PFSK-1 (cell line): ENCODE data around the gene GTF2H3. TPM values are rescaled to one million over a fixed set of nuclear protein-coding genes. Genes with fewer than 3 reads are reported as not detected.

Experiments
- FOXP2 ChIP-seq: optimal IDR thresholded peaks from 2 replicates; pipeline ENCODE3; 2011; ENCODE audit warnings: borderline replicate concordance, control low read depth, inconsistent platforms; ENCODE audit not compliant: insufficient read depth; ENCODE audit errors: extremely low read length, extremely low read depth
- POLR2AphosphoS5 ChIP-seq: IDR thresholded peaks from 2 replicates; pipeline ENCODE4 v1.6.1; 2012; ENCODE audit warnings: low read depth, mild to moderate bottlenecking, control low read depth, low read length, moderate library complexity
- SIN3A ChIP-seq: IDR thresholded peaks from 2 replicates; pipeline ENCODE4 v1.6.1; 2012; ENCODE audit warnings: mild to moderate bottlenecking, low read length, moderate library complexity, borderline replicate concordance; ENCODE audit not compliant: insufficient read depth
- TAF1 ChIP-seq: IDR thresholded peaks from 2 replicates; pipeline ENCODE4 v1.6.1; 2012; ENCODE audit warnings: low read length, control low read depth, borderline replicate concordance; ENCODE audit not compliant: insufficient read depth
- polyA plus RNA-seq: library from polyadenylated mRNA; unstranded; fragments of >200 nt; gene quantifications from one replicate; pipeline ENCODE4 v1.2.1, GENCODE V29; 2012; ENCODE audit warnings: low read depth, missing spikeins; ENCODE audit not compliant: insufficient read length
- TF ChIP-seq, protein P1 (sequence below), 2 experiments: IDR thresholded peaks; 2 replicates each; pipeline versions ENCODE4 v1.6.1 to v1.8.0; 2011 to 2012; ENCODE audit warnings: low read depth in 2 of 2, low read length in 2 of 2, control low read depth in 1 of 2, inconsistent platforms in 1 of 2, mild to moderate bottlenecking in 1 of 2, moderate library complexity in 1 of 2; ENCODE audit not compliant: insufficient read depth in 1 of 2

The GTF2H3 gene
- 22.6 TPM for polyA plus RNA-seq

DNA sequence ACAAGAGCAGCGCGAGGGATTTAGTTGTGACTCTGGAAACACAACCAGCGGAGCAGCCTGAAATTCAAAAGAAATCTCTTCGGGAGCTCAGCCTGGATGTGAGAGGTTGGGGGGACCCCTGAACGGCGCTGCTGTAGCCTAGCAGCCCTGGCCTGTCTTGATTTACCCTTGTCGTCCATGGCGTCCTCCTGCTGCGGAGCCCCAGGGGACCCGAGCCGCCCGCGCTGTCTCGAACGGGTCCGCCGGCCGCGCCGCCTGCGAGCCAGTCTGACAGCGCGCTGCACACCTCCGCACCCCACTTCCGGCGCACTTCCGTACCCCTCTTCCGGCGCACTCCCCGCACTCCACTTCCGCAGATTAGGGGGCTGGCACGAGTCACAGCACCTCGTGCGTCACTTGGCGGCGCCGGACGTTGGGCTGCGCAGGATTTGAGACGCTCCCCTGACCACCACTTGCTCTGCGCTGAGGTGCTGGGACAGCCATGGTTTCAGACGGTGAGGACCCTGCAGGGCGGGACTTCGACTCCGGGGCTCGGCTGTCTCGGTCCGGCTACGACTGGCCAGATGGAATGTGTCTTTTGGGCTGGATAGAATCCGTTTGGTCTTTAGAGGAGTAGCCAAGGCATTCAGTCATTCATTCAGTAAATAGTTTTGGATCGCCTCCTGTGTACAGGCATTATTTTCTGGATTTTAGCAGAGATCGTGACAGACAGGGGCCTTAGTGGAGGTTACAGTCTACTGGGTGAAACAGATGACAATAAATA is at the start of gene GTF2H3, which contains the start of gene EIF2B1:
TSS of gene GTF2H3 (plus strand) at position 451 of the 763 bp plus-strand sequence. CDS start at position 482, 31 bp downstream.
TSS of gene EIF2B1 (minus strand) at position 308 of the 763 bp plus-strand sequence. CDS start at position 179, 129 bp downstream.
- peak; percentile 70; the same call in 1 of the 2 replicates for TF ChIP-seq SIN3A
- TF ChIP-seq TAF1, result peak; percentile 97
- peak; percentile 97 for TF ChIP-seq FOXP2
- TF ChIP-seq POLR2AphosphoS5, result peak; percentile 100
- TF ChIP-seq, protein P1, sequence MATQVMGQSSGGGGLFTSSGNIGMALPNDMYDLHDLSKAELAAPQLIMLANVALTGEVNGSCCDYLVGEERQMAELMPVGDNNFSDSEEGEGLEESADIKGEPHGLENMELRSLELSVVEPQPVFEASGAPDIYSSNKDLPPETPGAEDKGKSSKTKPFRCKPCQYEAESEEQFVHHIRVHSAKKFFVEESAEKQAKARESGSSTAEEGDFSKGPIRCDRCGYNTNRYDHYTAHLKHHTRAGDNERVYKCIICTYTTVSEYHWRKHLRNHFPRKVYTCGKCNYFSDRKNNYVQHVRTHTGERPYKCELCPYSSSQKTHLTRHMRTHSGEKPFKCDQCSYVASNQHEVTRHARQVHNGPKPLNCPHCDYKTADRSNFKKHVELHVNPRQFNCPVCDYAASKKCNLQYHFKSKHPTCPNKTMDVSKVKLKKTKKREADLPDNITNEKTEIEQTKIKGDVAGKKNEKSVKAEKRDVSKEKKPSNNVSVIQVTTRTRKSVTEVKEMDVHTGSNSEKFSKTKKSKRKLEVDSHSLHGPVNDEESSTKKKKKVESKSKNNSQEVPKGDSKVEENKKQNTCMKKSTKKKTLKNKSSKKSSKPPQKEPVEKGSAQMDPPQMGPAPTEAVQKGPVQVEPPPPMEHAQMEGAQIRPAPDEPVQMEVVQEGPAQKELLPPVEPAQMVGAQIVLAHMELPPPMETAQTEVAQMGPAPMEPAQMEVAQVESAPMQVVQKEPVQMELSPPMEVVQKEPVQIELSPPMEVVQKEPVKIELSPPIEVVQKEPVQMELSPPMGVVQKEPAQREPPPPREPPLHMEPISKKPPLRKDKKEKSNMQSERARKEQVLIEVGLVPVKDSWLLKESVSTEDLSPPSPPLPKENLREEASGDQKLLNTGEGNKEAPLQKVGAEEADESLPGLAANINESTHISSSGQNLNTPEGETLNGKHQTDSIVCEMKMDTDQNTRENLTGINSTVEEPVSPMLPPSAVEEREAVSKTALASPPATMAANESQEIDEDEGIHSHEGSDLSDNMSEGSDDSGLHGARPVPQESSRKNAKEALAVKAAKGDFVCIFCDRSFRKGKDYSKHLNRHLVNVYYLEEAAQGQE (IDR thresholded peaks at IDR 0.05; ENCODE audit: insufficient read depth in 1 of 2, low read depth in 2 of 2, low read length in 2 of 2), result peak; percentile 58 to 61; a peak in 2 of 4 replicates

DNA sequence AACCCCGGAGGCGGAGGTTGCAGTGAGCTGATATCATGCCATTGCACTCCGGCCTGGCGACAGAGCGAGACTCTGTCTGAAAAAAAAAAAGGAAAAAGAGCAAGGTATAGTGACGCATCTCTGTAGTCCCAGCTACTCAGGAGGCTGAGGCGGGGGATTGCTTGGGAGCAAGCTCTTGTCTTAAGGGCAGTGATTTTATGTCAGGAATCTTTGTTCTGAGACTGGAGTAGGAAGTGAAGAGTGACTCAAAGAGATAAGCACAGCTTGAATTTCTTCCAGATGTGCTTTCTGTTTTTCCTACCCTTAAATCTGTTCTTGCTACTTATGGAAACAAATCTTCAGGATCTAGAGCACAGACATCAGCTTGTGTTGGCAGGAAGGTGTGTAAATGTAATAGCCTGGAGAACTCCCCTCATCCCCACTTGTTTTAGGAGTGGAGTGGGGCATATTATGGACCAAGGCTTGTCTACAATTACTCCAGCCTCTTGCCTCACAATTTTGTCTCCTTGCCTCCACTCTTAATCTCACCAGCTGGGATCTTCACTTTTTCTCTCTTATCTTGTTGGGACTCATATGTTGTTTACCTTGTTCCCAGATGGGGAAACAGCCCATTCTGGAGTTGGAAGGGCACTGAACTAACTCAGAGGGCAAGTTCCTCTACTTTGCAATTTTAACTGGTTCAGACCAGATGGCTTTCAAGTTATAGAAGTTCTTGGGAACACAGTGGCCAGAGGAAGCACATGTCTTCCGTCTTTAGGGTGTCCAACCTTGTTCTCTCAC is 41.7 kb upstream of the GTF2H3 start:
- TF ChIP-seq FOXP2 (no peak), SIN3A (no peak), TAF1 (no peak), POLR2AphosphoS5 (no peak)
- TF ChIP-seq, protein P1 (IDR thresholded peaks at IDR 0.05; ENCODE audit: insufficient read depth in 1 of 2, low read depth in 2 of 2, low read length in 2 of 2), result no peak

DNA sequence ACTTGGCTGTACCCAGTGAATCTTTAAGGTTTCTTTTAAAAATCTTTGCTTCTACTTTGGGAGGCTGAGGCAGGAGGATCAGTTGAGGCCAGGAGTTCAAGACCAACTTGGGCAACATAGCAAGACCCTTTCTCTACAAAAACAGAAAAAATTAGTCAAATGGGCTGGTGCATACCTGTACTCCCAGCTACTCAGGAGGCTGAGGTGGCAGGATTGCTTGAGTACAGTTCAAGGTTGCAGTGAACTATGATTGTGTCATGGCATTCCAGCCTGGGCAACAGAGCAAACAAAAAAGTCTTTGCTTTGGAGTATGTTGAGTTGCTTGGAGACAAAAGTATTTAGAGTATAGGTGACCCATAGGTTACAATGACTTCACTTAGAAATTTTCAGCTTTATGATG is 37.9 kb upstream of the GTF2H3 start:
- TF ChIP-seq FOXP2 (no peak), SIN3A (no peak), TAF1 (no peak), POLR2AphosphoS5 (no peak)
- TF ChIP-seq, protein P1 (IDR thresholded peaks at IDR 0.05; ENCODE audit: insufficient read depth in 1 of 2, low read depth in 2 of 2, low read length in 2 of 2), result no peak

DNA sequence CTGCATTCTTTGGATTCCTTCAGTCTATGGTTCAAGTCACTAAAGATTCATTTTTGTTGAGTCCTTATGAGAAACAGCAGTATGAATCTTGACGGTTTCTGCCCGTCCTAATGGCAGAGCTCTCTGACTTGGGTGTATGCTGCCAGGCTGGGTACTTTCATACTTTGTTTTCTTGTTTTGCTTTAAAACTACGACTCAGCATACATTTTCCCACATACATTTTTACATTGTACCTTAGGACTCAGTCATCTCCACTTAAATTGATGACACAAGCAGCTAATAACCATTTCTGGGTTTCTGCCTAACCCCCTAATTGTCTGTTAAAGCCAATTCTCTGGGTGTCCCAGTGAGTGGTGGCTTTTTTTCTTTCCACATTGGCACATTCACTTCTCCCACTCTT is 36.5 kb upstream of the GTF2H3 start:
- TF ChIP-seq, protein P1 (IDR thresholded peaks at IDR 0.05; ENCODE audit: insufficient read depth in 1 of 2, low read depth in 2 of 2, low read length in 2 of 2), result no peak
- TF ChIP-seq TAF1 (no peak), POLR2AphosphoS5 (no peak), FOXP2 (no peak), SIN3A (no peak)
